Raji (cell line): ENCODE data around the gene NOTCH3.

Experiments used
- POLR2A ChIP-seq: IDR thresholded peaks from 2 replicates; pipeline ENCODE4 v1.6.1; 2011; ENCODE audit warnings: low read depth, low read length, control low read depth; ENCODE audit not compliant: insufficient read depth

The NOTCH3 gene

DNA sequence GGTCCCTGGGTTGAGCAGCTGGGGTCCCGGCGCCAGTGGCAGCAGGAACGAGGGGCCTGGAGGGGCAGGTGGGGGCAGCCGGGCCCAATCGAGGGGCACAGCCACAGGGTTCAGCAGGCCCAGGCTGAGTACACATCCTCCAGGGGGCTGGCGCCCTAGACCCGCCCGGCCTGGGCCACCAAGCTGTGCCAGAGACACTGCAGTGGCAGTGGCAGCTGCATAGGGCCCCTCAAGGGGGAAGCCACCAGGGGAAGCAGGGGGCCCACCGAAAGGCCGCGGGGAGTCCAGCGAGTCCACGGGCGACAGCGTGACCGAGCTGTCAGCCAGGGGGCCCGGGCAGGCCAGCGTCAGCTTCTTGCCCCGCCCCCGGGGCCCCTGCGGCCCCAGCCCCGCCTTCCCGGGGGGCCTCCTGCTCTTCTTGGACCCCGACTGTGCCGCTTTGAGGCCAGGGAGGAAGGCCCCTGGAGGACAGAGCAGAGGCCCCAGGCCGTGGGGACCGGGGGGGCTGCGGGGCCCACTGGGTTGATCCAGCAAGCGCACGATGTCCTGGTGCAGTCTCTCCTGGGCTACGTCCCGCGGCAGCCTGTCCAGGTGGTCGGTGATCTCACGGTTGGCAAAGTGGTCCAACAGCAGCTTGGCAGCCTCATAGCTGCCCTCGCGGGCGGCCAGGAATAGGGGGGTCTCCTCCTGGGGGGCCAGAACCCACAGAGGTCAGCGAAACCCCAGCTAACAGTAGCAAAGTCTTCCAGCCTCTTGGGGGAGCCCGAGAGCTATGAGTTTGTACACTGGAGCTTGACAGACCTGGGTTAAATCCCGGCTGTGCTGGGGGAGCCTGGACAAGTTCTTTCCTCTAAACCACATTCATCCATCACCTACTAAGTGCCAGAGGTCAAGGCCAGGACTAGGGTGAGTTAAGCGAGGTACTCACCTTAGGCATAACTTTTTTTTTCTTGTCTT is 39.5 kb downstream of the NOTCH3 start:
- TF ChIP-seq POLR2A = no peak

DNA sequence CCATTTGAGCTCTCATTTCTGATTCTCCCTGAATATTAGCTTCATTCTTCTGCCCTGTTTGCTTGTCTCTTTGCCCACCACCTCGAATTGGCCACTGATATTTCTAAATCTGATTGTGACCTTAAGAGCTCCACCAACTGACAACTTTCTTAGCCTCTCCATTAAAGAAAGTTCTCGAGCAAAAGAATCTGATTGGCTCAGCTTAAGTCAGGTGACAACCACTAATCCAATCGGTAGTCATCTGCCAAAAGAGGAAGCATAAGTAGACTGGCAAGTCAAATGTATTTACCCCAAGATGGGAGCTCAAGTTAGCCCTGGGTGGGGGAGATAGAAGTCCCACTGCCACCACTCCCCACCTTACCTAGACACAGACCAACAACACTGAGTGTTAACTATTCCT is 41.5 kb downstream of the NOTCH3 start:
- TF ChIP-seq POLR2A = no peak

DNA sequence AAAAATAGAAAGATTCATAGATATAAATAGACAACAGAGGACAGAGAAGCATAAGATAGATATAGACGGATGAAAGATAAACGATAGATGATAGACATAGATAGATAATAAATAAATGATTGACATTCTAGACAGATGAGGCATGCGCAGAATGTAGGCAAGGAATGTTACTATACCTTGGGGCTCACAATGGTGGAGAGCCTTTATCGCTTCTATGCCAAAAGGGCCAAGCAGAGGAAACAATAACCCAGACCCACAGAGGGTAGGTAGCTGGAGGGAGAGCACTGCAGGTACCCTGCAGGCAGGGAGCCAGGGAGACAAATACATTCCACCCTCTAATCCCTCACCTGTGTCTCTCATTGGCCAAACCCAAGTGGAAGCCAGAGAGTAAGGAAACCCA is 44.4 kb downstream of the NOTCH3 start:
- no peak for TF ChIP-seq POLR2A

DNA sequence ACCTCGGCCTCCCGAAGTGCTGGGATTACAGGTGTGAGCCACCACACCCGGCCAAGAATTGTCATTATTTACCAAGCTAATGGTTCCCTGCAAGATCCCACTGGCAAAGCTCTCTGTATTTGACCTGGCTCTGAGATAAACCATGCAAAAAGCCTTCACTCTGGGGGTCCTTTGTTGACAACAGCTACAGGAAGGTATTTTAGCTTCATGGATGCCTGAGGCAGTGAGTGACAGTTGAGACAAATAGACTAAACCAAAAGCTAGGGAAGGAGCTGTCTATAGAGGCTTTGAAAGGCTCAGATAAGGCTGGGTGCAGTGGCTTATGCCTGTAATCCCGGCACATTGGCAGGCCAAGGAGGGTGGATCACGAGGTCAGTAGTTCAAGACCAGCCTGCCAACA is 45.5 kb downstream of the NOTCH3 start:
- TF ChIP-seq POLR2A = no peak

DNA sequence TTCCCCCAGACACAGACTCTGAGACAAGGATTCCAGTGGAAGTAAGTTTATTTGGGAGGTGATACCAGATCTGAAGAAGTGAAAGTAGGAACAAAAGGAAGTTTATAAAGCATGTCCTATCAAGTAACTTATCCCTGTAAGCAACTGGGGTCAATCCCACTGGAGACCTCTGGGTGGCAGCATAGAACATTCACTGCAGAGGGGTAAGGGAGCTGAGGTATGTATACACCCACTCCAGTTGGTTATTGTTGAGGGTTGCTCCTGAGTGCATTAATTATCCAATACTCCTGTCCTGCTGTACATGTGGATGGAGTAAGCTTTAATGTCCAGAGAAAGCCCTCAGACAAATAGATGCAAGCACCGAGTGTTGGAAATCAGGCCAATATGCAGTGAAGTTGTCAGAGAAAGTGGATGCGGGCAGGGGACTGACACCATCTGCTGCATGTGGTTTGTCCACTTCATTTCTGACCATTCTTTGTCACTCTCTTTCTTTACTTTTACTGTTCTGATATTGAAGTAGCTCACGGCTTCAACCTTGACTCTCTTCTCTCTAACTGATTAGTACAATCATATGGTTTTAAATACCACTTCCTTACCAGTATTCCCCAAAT is 46.7 kb downstream of the NOTCH3 start:
- TF ChIP-seq POLR2A = no peak

DNA sequence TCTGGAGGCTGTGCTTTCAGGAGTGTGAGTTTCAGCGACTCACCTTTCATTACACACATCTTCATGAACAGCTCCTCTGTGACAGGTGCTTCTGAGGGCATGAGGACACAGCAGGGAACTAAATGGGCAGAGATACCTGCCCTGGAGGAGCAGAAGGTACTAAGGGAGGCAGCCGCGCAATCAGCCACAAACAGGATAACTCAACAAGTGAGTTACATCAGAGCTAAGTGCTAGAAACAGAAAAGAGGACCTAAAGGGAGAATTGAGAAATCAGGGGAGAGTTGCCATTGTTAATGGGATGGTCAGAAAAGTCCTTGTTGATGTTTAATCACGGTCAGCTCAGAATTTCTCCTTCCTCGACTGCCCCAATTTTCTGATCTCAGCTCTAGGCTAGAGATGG is 51.1 kb downstream of the NOTCH3 start:
- TF ChIP-seq POLR2A = no peak

DNA sequence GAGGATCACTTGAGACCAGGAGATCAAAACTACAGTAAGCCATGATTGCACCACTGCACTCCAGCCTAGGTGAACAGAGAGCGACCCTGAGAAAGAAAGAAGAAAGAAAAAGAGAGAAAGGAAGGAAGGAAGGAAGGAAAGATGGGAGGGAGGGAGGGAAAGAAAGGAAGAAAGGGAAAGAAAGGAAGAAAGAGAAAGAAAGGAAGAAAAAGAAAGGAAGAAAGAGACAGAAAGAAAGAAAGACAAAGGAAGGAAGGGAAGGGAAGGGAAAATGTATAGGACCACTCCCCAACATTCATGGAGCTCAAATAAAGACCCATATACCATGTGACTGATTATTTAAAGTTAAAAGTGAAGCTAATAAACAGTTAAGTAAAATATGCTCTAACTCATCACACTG is 53.7 kb downstream of the NOTCH3 start:
- no peak for TF ChIP-seq POLR2A

DNA sequence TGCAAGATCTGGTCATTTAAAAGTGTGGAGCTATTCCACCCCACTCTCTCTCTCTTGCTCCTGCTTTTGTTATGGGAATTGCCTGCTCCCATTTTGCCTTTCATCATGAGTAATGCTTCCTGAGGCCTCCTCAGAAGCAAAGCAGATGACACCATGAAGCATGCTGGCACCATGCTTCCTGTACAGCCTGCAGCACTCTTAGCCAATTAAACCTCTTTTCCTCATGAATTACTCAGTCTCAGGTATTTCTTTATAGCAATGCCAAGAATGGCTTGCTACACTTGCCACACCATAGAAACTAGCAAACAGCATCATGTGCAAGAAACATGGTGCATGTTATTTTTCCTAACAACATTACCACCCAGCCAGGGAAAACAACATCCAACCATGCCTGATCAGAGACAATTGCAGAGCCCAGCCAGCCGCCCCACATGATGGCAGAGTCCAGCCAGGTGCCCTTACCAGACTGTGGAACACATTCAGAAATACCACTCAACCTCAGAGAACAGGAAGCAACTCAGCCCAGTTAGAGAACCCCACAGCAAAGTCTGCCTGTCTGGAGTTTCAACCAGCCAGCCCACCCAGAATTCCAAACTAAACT is 56.6 kb downstream of the NOTCH3 start:
- no peak for TF ChIP-seq POLR2A

DNA sequence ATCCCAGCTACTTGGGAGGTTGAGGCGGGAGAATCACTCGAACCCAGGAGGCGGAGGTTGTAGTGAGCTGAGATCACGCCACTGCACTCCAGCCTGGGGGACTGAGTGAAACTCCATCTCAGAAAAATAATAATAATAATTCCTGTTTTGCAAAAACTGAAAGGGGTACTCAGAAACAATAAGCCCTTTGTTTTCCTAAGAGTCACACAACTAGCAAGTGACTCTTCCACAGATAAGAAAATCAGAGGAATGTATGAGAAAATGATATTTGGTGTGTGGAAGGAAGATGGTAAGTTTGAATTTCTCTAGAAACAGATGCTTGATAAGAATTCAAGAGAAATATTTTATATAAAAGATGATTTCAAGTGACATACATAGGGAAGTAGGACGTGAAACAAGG is 58.5 kb downstream of the NOTCH3 start:
- TF ChIP-seq POLR2A = no peak

DNA sequence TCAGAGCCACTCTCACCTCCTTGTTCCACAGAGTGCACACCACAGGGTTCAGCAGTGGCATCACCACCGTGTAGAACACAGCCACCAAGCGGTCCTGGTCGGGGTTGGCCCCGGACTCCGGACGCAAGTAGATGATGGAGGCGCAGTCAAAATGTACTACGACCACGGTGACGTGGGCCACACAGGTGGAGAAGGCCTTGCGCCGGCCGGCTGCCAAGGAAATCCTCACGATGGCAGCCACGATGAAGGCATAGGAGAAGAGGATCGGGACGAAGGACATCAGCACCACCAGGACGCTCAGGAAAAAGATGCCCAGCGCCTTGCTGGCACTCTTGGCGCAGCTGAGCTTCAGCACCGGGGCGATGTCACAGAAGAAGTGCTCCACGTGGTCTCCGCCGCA is 59.7 kb downstream of the NOTCH3 start:
- no peak for TF ChIP-seq POLR2A

DNA sequence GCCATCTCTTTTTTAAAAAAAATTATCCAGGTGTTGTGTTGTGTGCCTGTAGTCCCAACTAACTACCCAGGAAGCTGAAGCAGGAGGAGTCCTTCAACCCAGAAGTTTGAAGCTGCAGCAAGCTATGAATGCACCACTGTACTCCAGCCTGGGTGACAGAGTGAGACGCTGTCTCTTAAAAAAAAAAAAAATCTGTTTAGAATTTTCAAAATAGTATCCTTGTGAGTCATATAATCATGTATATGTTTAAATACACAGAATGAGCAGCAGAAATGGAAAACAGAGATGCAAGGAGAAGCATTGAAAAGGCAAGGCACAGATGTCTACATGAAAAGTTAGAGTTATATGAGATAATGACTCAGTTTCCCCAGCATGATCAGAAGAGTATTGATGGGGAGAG is 62.4 kb downstream of the NOTCH3 start:
- TF ChIP-seq POLR2A = no peak

DNA sequence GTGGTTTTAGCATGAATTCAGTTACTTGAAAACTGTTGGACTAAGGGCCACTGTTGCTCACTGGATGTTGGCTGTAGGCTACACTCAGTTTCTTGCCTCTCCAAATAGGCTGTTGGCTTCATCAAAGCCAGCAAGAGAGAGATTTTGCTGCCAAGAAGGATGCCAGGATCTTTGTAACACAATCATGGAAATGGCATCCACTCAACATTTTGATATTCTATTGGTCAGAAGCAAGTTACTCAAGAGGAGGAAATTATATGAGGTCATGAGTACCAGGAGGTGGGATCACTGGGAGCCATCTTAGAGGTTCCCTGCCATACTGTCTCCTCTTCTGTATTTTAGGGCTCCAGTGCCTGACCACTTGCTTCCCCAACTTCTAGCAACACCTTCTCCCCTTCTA is 63.0 kb downstream of the NOTCH3 start:
- TF ChIP-seq POLR2A = no peak

DNA sequence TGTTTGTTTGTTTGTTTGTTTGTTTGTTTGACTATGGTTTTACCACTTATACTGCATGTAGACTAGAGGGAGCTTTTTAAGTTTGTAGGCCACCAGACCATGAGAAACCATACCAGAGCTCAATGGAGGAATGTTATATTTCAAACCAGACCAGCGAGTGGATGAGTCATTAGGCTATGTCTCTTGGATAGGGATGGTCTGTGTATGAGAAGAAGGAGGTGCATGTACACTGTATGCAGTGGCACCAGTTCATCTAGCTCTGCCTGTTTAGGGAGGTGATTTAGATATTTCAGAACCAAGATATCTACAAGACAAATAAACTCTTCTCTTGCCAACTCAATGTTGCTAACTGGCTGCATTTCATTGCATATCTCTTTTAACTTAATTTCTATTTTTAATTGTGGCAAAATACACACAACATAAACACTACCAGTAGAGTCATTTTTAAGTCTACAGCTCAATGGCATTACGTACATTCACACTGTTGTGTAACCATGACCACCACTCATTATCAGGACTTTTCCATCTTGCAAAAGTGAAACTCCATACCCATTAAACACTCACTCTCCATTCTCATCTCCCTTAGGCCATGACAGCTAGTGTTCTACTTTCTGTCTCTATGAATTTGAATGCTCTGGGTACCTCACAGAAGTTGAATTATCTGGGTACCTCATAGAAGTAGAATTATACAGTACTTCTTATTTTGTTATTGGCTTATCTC is 64.4 kb downstream of the NOTCH3 start:
- no peak for TF ChIP-seq POLR2A

DNA sequence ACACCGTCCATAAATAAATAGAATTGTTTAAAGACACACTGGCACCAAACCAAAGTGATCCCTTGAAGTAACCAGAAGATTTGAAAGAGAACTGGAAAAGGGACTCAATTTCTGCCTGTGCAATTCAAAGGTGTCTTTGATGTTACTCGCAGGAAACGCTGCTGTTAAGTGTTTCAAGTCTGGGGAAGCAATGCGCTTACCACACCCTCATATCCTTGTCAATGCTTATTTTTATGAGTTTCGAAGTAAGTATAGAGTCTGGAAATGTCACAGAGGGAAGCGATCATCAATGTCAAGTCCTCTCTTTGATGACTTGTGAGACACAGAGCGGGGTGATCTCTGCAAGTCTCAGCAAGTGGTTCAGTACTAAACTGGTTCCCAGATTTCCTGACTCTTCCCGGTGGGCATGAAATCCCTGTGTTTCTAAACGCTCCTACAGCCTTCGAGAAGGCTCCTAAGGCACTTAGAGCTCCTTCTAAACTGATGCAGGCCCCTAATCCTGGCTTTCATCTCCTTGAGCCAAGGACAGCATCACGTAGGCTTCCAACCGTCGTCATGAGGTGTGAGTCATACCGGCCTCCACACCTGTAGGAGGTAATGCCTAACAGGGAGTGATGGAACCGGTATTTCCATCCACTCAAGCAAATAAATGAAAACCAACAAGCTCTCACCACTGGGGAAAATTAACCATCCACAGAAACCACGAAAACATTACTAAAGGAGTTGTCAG is 70.8 kb downstream of the NOTCH3 start:
- no peak for TF ChIP-seq POLR2A

DNA sequence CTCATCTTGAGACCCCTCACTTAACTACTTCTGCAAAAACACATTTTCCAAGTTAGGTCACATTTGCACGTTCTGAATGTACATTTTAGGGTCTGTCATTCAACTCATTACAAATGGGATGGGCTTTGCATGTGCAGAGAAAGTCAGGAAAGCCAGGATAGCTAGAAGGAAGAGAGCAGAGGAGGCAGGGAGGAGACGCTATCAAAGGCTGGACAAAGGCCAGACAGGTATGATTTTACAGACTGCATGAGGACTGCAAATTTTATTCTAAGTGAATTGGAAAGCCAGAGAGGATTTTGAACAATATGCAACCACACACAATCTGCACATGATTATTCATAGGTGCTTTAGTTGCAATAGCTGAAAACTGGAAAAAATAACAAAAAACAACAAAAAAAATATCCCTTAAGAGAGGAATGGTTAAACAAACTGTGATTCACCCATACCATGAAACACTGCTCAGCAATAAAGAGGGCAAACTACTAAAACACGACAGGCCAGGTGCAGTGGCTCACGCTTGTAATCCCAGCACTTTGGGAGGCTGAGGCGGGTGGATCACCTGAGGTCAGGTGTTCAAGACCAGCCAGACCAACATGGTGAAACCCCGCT is 72.5 kb downstream of the NOTCH3 start:
- TF ChIP-seq POLR2A = no peak
